HT1080 (cell line): ENCODE results near the gene JPH2. TPM values are rescaled to one million over a fixed set of nuclear protein-coding genes. Genes with fewer than 3 reads are reported as not detected.
"Not testable (repeated sequence)": the region's sequence is repeated elsewhere in the genome, so short reads cannot be mapped to it uniquely, and the experiment has no call there.

Experiments
- DNase-seq: peaks from one replicate; pipeline ENCODE4 v3.0.0-alpha.2; 2015; ENCODE audit warnings: low read depth
- total RNA-seq: library from RNA; depleted of rRNA; stranded (reverse); fragments of >200 nt; shearing (Covaris generic); gene quantifications from 2 replicates; pipeline ENCODE4 v1.2.3, GENCODE V29; 2014

The JPH2 gene
- total RNA-seq, 1 experiment from 2014 or later, result 0.34 TPM

DNA sequence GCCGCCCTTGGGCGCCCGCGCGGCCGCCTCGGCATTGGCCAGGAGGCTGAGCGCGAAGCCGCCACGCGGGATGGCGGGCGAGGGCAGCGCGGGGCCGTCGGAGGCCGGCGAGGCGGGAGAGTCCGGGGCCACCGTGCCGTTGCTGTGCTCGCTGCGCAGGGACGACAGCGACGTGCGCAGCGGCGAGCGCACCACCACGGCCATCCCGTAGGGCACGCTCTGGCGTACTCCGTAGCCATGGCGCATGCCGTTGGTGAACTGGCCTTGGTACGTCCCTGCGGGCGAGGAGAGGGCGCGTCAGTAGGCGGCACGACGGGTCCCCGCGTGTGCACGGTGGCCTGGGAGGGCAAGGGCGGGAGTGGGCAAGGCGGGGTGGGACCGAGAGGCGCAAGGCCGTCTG lies 26.9 kb downstream of the JPH2 start:
- no peak for DNase-seq

DNA sequence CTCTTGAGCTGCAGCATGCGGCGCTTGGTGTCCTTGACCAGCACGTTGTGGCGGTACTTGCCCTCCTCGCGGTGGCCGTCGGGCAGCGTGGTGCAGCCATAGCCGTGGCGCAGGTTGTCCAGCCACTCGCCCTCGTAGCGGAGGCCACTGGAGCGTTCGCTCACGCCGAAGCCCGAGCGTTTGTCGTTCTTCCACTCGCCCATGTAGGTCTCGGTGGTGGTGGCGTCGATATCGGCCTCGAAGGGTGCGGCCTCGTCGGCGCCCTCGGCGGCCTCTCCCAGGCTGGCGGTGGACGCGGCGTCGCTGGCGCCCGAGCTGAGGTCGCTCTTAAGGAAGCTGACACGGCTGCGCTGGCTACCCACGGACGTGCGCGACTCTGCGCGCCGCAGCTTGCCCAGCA lies 27.3 kb downstream of the JPH2 start:
- DNase-seq, result no peak

DNA sequence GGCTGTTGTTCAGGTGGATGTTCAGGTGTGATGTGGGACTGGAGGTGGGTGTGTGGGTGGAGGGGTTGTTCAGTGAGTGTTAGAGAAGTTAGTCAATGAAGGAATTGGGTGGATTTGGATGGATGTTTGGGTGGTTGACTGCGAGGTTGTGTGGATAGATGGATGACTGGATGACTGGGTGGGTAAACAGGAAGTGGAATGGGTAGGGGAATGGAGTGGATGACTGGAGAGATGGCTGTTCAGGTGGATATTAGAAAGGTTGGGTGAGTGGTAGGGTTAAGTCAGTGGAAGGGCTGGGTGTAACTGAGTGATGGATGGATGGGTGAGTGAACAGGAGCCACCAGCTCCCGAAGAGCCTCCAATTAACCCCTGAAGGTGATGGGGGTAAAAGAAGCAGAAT lies 27.9 kb downstream of the JPH2 start:
- DNase-seq, result no peak

DNA sequence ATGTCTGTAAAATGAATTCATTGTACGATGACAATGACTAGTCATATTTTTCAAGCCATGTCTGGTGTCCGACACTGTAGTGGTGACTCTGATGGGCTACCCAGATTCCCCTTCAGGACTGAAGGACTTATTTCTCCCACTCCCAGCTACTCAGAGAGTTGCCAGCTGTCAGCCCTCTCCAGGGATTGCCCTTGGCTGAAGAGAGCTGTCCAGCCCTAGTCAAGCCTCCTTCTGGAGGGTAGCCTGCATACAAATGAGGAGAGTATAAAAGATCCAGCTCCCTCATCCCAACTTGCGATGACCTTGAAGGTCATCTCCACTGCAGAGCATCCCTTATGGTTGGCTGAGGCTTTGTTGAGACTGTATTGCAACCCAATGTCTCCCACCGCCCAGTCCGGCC lies 29.9 kb downstream of the JPH2 start:
- DNase-seq, result no peak

DNA sequence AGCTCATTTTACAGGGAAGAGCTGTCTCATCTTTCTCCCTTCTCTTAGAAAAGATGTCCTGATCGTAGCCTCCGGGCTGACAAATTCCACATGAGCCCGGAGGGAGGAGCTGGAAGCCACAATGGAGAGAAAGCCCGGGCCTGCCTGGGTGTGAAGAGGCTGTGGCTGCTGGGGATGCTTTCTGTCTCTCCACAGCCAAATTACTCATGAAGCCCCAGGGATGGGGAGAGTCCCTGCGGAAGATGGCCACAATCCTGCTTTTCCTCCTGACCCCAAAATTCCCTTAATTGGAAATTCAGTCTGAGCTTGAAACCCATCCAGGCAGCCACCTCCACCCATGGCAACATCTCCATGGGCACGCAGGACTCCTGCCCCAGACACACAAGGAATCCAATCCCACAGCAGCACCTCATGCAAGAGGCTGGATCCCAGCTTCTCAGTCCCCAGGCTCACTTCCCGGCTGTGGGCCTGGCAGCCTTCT lies 32.4 kb downstream of the JPH2 start:
- DNase-seq, result no peak

DNA sequence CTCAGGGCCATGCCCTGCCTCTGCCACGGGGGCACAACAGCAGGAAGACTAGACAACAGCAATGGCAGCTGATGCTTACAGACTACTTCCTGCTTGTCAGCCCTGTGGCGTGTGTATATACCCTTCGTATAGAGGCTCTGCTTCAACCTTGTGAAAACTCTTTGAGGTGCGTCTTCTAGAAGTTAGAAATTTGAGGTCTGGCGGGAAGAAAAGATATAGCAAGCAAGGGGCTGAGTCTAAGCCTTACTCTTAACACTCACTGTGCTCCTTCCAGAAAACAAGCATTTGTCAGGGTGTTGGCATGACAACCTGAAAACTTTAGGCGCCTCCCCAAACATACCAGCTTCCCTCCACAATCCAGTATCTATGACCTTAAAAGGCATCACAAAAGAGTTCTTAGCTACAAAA lies 33.3 kb downstream of the JPH2 start:
- DNase-seq, result no peak

DNA sequence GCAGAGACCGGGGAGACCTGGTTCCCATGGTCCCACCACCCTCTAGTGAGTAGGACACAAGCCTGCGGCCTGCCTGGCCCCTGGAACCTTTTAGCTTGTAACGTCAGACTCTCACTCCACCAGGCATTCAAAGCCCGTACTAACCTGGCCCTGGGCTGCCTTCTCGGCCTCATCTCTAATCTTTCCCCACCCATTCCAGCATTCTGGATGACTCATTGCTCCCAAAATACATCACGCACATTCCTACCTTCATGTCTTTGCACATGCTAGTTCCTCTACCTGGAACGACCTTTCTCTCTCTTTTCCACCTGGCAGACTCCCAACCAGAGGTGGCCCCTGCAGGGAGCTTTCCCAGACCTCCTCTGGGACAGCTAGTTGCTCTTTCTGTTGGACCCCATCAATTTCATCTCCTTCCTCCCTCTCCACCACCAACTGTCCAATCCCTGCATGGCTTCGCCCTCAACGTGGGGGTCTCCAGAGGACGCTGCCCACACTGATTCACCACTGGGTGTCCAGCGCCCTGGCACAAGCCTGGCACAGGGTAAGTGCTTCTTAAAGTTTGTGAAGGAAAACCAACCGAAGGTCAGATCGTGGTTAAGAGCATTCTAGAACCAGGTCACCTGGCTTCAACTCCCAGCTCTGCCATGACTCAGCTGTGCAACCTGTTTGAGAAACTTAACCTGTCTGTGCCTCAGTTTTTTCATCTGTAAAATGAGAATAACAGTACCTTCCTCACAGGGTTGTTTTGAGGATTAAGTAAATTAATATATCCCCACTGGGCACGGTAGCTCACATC lies 35.2 kb downstream of the JPH2 start:
- no peak for DNase-seq

DNA sequence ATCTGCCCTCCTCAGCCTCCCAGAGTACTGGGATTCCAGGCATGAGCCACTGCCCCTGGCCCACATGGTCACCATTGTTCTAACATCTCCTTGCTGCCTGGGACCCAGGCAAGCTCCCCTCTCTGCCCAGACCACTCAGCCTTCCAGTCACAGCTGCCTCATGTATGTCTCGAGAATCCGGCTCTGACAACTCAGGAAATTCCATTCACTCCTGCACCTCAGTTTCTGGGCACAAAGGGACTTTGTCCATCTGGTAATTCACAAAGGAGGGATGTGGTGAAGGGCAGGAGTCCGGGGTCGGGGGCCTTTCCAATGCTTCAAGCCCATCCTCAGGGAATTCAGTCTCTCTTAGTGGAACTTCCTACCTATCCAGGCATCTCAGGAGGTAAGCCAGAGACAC lies 40.7 kb downstream of the JPH2 start:
- DNase-seq, result no peak

DNA sequence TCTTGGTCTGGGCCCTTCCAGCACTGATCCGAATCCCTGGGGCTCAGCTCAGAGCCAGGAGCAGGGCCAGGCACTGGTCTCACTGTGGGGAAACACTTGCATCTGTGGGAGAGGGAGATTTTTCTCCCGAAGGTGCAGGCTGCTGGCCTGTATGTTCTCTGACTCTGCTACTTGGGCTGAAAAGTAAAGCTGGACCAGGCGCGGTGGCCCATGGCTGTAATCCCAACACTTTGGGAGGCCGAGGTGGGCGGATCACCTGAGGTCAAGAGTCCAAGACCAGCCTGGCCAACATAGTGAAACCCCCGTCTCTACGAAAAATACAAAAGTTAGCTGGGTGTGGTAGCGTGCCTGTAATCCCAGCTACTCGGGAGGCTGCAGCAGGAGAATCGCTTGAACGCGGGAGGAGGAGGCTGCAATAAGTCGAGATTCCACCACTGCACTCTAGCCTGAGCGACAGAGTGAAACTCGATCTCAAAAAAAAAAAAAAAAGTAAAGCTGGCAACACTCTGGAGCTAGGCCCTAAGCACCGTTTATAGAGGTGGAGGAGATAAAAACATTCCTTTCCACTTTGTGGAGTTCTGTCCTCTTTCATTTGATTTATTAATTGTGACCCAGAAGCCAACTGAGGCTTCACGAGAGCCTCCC lies 41.7 kb downstream of the JPH2 start:
- DNase-seq, result no peak

DNA sequence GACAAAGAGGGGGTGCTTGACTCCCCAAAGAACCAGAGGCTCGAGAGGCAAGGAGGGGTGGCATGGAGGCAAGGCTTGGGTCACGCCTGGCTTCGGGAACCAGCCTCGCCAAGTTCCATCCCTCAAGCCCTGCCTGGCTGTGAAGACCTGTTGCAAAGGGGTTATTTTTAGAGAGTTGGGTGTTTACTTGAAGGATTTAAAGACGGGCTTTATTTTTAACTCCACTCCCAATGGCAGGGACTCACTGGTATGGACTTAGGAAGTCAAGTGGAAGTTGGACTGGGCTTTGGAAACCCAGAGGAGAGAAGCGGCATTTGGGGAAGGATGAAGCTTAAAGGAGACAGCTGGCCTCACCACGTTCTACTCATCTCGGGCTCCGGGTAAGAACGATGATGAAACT lies 43.1 kb downstream of the JPH2 start:
- DNase-seq, result no peak

DNA sequence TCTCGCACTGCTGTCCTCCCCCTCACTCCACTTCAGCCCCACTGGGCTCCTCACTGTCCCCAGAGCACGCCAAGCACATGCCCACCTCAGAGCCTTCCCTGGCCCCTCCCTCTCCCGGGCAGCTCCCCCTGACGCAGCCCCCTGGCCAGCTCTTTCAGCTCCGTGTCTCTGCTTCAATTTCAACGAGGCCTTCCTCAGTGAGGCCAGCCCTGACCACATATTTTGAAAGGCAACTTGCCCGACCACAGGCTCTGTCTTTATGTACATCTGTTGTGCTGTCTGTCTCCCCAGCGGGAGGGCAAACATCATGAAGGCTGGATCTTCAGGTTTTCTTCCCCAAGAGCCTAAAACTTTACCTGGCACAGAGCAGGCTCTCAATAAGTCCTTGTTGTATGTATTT lies 44.6 kb downstream of the JPH2 start:
- no peak for DNase-seq

DNA sequence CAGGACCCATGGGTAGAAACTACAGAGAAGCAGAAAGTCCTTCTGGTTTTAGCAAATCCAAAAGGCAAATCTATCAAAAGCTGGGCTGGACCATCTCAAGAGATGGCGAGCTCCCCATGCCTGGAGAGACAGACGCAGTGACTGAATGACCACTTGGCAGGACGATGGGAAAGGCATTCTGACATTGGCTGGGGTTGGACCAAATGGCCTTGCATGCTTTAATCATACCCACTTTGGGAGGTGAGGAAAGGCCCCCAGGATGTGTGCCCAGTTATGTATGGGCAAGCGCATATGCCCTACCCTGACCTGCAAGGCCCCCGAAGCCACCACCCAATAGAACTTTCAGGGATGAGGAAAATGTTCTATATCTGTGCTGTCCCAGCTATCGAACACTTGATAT lies 45.1 kb downstream of the JPH2 start:
- DNase-seq, result no peak

DNA sequence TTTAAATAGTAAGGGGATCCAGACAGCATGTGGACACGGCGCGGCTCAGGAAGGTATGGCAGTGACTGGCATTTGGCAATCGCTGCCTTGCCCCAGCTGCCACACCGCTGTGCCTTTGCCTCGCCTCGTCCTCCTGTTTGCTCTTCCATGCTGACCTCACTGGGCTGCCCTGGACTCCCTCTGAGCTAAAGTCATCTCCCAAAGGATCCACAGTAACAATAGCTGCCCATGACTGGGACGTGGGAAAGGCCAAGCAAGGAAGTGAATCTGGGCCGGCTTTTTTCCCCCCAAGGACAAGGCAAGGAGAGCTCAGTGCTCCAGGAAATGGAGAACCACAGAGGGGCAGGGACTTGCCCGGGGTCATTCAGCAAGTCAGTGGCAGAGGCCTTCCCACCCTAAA lies 48.1 kb downstream of the JPH2 start:
- DNase-seq, result no peak

DNA sequence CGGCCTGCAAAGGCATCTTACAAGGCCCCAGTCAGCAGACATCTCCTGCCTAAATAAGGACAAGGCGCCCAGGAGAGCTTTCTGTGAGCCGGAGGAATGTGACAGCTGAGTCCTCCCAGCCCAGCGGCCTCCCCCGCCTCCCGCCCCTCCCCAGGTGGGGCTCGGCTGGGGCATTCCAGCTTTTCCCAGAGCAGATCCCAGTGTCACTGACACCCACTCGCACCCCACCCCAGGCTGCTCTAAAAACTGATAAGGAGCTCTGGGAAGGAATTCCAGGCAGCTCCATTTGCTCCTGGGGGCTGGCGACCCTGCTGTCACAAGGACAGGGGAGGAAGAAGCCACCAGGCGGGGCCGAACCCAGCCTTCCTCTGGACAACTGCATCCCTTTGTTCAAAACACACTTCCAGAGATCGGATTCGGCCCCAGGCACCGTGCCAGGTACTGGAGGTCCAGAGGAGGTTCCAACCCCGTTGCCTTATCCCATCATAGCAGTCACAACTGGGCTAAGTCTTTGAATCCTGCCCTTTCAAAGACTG lies 49.7 kb downstream of the JPH2 start:
- DNase-seq, result no peak

DNA sequence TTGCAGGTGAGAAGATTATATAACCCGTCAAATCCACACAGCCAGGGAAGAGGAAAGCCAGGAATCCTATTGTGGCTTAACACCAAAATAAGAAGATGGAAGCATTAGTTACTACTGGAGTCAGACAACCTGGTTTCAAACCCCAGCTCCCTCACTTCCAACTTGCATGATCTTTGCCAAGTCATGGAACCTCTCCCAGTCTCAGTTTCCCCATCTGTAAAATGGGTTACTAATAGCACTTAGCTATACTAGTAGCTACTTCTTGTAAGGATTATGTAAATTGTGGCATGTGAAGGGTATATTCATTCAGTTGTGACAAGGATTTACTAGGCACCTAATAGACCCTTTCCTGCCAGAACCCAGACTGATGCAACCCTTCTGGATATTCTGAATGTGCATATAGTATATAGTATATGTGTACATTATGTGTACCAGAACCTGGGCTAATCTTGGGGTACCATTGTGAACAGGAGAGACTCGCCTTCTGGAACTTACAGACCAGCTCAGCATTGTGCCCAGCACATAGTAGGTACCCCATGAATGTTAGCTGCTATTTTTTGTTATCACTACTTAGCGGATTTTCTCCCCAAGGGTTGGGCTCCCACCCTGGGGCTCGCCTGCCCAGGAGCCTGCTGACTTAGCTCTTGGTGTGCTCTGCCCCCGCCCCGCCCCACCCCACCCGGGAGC lies 50.3 kb downstream of the JPH2 start:
- no peak for DNase-seq

DNA sequence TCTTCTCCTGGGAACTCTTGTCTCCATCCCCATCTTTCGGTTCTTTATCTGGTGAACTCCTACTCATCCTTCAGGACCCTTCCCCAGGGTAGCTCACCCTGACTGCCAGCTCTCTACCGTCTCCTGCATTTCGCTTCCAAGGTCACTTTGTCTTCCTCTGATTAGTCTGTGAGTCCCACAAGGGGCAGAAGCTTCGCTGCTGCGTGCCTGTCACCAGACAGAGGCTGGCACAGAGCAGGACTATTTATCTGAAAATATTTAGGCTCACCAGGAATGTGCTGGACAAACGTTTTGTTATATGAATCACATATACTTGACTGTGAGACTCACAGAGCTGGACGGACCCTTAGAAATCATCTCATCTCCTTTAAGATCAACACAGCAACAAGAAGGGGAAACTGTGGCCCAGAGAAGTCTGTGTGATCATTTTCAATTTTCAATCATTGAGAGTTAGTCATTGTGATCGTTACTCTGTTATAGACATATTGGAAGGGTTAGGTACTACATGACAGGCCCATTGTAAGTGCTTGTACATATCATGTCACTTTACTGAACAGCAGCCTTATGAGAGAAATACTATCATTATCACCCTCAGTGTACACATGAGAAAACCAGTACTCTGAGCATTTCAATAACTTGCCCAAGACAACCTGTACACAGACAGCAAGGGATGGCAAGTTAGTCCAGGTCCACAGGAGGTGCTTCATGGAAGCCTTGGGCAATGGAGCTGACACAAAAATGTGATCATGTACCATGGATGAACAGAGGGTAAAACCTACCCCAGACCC lies 51.4 kb downstream of the JPH2 start:
- DNase-seq, result no peak

DNA sequence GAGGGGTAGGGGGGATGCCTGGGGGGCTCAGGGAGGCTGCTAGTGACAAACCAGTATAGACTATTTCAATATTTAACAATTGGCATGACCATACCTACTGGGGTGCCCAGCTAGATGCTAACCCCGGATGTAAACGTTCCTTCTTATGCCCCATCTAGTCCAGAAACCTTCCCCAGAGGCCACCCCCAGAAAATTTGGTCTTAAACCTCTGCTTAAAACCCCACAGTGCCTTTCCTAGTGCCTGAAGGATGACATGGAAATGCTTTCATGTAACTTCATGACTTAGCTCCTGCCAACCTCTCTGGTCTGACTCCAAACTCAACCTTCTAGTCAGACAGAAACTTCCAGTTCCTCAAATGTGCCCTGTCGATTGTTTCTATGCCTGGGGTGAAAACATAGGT lies 52.0 kb downstream of the JPH2 start:
- no peak for DNase-seq

DNA sequence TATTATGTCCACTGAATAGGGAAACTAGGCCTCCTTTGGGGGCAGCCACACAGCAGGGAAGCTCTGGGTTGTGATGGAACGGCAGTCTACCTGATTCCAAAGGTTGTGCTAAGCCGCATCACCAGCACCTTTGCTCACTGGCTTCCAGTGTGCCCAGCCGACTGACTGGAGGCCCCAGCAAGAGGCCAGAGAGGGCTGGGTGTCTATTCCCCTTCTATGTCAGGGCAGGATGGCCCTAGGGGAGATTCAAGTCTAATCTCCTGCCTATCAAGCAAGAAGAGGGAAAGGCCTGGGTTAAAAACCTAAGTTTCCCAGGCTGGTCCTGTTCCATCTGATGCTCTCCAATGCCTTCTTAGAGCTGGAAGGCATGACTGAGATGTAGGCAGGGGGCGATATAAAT lies 53.6 kb downstream of the JPH2 start:
- no peak for DNase-seq

DNA sequence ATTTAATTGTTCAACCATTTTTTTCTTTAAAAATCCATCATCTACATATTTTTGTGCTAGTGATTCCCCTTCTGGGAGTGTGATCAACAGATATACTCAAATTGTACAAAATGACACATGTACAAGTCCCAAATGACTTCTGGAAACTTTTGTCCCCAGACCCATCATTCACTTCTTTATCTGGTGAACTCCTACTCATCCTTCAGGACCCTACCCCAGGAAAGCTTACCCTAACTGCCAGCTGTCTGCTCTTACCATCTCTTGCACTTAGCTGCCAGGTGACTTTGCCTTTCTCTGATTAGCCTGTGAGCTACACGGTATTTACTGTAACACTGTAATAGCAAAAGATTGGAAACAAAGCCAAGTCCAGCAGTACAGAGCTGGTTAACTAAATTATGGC lies 55.3 kb downstream of the JPH2 start:
- DNase-seq, result no peak

DNA sequence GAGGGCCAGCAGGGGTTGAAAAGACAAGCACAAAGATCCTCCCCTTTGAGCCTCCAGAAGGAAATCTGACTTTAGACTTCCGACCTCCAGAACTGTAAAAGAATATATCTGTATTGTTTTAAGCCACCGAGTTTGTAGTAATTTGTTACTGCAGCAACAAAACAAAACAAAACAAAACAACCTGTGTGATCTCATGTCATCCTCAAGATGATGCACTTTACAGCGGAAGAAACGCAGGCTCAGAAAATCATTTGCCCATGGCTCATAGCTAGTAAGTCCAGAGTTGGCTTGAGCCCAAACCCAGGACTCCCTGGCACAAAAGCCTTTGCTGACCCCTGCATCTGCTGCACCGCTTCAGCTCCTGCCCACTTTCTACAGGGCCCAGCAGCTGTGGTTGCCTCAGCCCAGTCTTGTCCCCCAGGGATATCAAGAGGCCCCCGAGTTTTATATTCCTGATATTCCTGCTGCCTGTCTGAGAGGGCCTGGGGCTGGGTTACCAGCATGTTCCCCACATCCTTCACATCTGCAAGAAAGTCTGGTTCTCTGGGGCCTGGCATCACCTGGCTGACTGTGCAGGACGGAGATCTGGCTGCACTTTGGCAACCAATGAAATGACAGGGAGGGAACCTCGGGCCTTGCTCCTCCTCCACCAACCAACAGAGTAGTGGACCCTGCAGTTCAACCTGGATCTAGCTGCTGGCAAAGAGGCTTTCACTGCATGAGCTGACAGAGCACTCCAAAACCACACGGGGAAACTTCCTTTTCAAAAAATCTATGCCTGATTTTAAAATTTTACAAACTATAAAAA lies 56.9 kb downstream of the JPH2 start:
- no peak for DNase-seq

DNA sequence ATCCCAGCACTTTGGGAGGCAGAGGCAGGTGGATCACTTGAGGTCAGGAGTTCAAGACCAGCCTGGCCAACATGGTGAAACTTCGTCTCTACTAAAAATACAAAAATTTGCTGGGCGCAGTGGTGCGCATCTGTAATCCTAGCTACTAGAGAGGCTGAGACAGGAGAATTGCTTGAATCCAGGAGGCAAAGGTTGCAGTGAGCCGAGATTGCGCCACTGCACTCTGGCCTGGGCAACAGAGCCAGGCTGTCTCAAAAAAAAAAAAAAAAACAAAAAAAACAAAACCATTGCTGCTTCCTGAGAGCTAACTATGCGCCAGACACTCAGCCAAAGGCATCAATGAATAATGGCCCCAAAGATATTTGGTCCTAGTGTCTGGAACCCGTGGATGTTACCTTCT lies 57.7 kb downstream of the JPH2 start:
- DNase-seq, result not testable (repeated sequence)
